ENCODE data around the gene ITGA3.

Gene ITGA3

GRCh38 chr17:50055426-50056216, at the start of gene ITGA3:
Gene ITGA3, plus strand, starts transcription at chr17:50056110. Its CDS starts 330 bp downstream, at chr17:50056440.
- WGBS (ENCODE audit: insufficient coverage, insufficient read length) = no CpG with 5 or more reads among the region's 65 CpGs
- DNase-seq (ENCODE audit: low read depth, low spot score) = no peak
- H3K4me1 ChIP-seq (ENCODE audit: control insufficient read depth, insufficient read depth, low read length) = peaks cover 5% of the 10 kb centered on the region
- H3K27ac ChIP-seq (ENCODE audit: low read length) = no peak within 1 kb of the TSS
- peak within 1 kb of the TSS; percentile 72 for H3K4me3 ChIP-seq (ENCODE audit: low read length)
- no peaks in the 10 kb centered on the region for H3K27me3 ChIP-seq (ENCODE audit: control insufficient read depth, insufficient read depth, low read length)
- no peaks in the 10 kb centered on the region for H3K9me3 ChIP-seq (ENCODE audit: control insufficient read depth, insufficient read depth, low read length)
- no peaks in the 10 kb centered on the region for H3K36me3 ChIP-seq (ENCODE audit: control insufficient read depth, insufficient read depth, low read length)

DNA sequence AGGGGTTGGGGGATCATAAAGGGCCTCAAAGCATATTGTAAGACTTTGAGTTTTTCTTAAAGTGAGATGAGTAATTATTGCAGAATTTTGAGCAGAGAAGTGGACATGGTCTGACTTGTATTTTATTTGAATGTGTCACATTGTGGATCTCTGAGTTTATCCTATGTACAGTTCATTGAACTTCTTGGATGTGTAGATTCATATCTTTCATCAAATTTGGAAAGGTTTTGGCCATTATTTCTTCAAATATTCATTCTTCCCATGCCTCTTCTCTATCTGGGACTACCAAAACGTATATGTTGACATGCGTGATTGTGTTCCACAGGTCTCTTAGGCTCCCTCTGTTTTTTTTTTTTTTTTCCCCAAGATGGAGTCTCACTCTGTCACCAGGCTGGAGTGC, 46.6 kb upstream of the ITGA3 start:
- Histone ChIP-seq H3K9me3 (ENCODE audit: control insufficient read depth, insufficient read depth, low read length) (no peaks in the 10 kb centered on the region), H3K4me1 (ENCODE audit: control insufficient read depth, insufficient read depth, low read length) (no peaks in the 10 kb centered on the region), H3K27ac (ENCODE audit: low read length) (no peak overlapping the region), H3K4me3 (ENCODE audit: low read length) (no peak overlapping the region), H3K36me3 (ENCODE audit: control insufficient read depth, insufficient read depth, low read length) (no peaks in the 10 kb centered on the region), H3K27me3 (ENCODE audit: control insufficient read depth, insufficient read depth, low read length) (no peaks in the 10 kb centered on the region)
- WGBS (ENCODE audit: insufficient coverage, insufficient read length) = no CpG with 5 or more reads among the region's 2 CpGs
- DNase-seq (ENCODE audit: low read depth, low spot score) = no peak

DNA sequence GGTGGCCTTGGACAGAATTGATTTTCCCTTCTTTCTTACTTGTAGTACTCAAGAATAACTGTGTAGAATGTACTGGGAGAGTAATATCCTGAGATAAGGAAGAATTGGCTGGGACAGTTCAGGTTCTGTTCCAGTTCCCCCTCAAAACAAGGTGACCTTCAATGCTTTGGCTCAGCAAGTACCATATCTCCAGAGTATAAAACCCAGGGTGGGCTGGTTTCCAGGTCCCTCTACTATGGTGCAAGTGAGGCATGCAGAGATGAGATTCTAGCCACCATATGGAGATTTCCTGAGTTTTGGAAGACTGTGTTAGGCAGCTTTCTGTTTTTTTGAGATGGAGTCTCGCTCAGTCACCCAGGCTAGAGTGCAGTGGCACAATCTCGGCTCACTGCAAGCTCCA, 42.8 kb upstream of the ITGA3 start:
- H3K27me3 ChIP-seq (ENCODE audit: control insufficient read depth, insufficient read depth, low read length) = no peaks in the 10 kb centered on the region
- WGBS (ENCODE audit: insufficient coverage, insufficient read length) = no CpG with 5 or more reads among the region's 2 CpGs
- no peaks in the 10 kb centered on the region for H3K36me3 ChIP-seq (ENCODE audit: control insufficient read depth, insufficient read depth, low read length)
- H3K4me3 ChIP-seq (ENCODE audit: low read length) = no peak overlapping the region
- no peak overlapping the region for H3K27ac ChIP-seq (ENCODE audit: low read length)
- DNase-seq (ENCODE audit: low read depth, low spot score) = no peak
- H3K9me3 ChIP-seq (ENCODE audit: control insufficient read depth, insufficient read depth, low read length) = no peaks in the 10 kb centered on the region
- H3K4me1 ChIP-seq (ENCODE audit: control insufficient read depth, insufficient read depth, low read length) = no peaks in the 10 kb centered on the region

GRCh38 chr17:50014471-50015088, 41.3 kb upstream of the ITGA3 start:
- Histone ChIP-seq H3K27ac (ENCODE audit: low read length) (no peak overlapping the region), H3K4me1 (ENCODE audit: control insufficient read depth, insufficient read depth, low read length) (no peaks in the 10 kb centered on the region), H3K36me3 (ENCODE audit: control insufficient read depth, insufficient read depth, low read length) (no peaks in the 10 kb centered on the region), H3K4me3 (ENCODE audit: low read length) (no peak overlapping the region), H3K9me3 (ENCODE audit: control insufficient read depth, insufficient read depth, low read length) (no peaks in the 10 kb centered on the region), H3K27me3 (ENCODE audit: control insufficient read depth, insufficient read depth, low read length) (no peaks in the 10 kb centered on the region)
- WGBS (ENCODE audit: insufficient coverage, insufficient read length) = no CpG with 5 or more reads among the region's 1 CpG
- no peak for DNase-seq (ENCODE audit: low read depth, low spot score)

DNA sequence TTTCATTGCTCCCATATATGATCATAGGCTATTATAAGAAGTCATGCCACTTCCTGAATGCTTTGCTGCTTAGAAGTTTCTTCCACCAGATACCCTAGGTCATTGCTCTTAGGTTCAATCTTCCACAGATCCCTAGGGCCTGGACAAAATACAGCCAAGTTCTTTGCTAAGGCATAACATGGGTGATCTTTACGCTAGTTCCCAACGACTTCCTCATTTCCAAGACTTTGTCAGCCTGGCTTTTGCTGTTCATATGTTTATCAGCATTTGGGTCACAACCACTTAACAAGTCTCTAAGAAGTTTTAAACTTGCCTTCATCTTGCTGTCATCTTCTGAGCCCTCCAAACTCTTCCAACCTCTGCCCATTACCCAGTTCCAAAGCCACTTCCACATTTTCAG, 40.8 kb upstream of the ITGA3 start:
- no peak overlapping the region for H3K27ac ChIP-seq (ENCODE audit: low read length)
- H3K36me3 ChIP-seq (ENCODE audit: control insufficient read depth, insufficient read depth, low read length) = no peaks in the 10 kb centered on the region
- no peak overlapping the region for H3K4me3 ChIP-seq (ENCODE audit: low read length)
- no peaks in the 10 kb centered on the region for H3K27me3 ChIP-seq (ENCODE audit: control insufficient read depth, insufficient read depth, low read length)
- H3K4me1 ChIP-seq (ENCODE audit: control insufficient read depth, insufficient read depth, low read length) = no peaks in the 10 kb centered on the region
- no CpG with 5 or more reads among the region's 2 CpGs for WGBS (ENCODE audit: insufficient coverage, insufficient read length)
- DNase-seq (ENCODE audit: low read depth, low spot score) = no peak
- no peaks in the 10 kb centered on the region for H3K9me3 ChIP-seq (ENCODE audit: control insufficient read depth, insufficient read depth, low read length)

DNA sequence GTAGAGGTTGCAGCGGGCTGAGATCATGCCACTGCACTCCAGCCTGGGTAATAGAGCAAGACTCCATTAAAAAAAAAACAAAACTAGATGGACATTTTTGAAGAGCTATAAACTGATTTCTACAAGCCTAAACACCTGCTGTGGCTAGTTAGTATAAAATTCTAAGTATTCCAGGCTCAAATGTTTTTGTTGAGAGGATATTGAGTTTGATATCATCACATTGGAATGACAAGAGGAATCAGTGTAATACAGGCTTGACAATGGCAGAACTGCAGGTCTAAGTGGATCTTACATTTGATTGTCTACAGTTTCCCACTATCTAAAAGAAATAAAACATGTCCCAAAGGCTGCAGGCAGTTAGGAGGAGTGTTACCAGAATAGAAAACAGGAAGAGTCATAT, 37.0 kb upstream of the ITGA3 start:
- WGBS (ENCODE audit: insufficient coverage, insufficient read length) = no CpG with 5 or more reads among the region's 1 CpG
- Histone ChIP-seq H3K4me1 (ENCODE audit: control insufficient read depth, insufficient read depth, low read length) (no peaks in the 10 kb centered on the region), H3K9me3 (ENCODE audit: control insufficient read depth, insufficient read depth, low read length) (no peaks in the 10 kb centered on the region), H3K27ac (ENCODE audit: low read length) (no peak overlapping the region), H3K4me3 (ENCODE audit: low read length) (no peak overlapping the region), H3K27me3 (ENCODE audit: control insufficient read depth, insufficient read depth, low read length) (no peaks in the 10 kb centered on the region), H3K36me3 (ENCODE audit: control insufficient read depth, insufficient read depth, low read length) (no peaks in the 10 kb centered on the region)
- DNase-seq (ENCODE audit: low read depth, low spot score) = no peak

DNA sequence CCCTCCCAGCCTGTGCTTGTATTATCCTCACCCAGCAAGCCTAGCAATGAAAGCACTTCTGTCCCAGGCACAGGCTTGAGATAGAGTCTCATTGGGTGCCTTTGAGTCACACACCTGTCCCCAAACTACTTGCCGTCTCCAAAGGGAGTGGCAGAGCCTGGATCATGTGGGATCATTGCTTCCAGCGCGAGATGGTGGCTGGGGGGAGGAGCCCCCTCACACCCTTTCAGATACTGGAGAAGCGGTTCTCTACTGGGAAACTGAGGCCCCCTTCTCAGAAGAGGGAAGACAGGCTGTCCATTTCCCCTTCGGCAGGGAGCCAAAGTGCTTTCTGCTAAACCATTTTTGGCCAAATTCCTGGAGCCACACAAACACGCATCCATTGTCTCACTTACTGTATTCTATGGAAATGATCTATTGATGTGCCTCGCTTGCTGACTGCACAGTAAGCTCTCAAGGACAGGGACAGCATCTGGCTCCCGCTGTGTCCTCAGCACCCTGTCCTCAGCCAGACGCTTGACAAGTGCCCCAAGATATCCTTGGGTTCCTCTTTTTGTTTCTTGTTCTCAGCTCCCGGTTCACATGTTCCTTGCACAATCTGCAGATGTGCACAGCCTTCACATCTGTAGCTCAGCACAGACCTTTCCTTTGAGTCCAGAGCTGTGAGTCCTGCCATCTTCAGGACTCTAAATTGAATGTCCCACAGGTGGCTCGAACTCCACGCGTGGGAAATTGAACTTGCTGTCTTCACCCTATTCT, 34.9 kb upstream of the ITGA3 start:
- Histone ChIP-seq H3K27me3 (ENCODE audit: control insufficient read depth, insufficient read depth, low read length) (no peaks in the 10 kb centered on the region), H3K4me3 (ENCODE audit: low read length) (no peak overlapping the region), H3K36me3 (ENCODE audit: control insufficient read depth, insufficient read depth, low read length) (no peaks in the 10 kb centered on the region), H3K27ac (ENCODE audit: low read length) (no peak overlapping the region), H3K9me3 (ENCODE audit: control insufficient read depth, insufficient read depth, low read length) (no peaks in the 10 kb centered on the region), H3K4me1 (ENCODE audit: control insufficient read depth, insufficient read depth, low read length) (no peaks in the 10 kb centered on the region)
- no CpG with 5 or more reads among the region's 13 CpGs for WGBS (ENCODE audit: insufficient coverage, insufficient read length)
- DNase-seq (ENCODE audit: low read depth, low spot score) = no peak

DNA sequence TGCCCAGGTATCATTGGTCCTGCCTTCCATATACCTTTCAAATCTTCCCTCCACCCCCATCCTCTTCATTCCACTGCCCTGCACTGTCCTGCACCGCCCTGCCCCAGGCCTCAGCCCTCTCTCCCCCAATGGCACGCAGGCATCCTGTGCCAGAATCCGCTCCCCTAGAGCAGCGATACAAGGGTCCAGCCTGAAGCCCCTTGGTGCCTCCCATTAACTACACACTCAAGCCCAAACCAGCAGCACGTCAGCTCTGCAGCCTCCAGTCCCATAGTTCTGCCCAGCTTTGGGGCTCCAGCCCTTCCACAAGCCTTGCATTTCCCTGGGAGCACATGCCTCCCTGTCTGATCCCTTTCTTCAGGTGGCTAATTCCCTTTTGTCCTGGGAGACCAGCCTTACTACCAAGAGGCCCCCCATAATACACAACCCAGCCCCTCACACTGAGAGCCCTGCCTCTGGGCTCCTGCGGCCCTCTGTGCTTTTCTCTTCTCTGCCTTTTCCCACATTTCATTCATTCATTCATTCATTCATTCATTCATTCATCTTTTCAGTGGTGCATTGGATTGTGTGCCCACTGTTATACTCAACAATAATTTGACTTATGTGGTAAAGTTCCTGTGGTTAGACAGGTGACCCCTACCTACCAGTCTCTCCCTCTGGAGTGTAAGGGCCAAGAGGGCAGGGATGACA, 34.1 kb upstream of the ITGA3 start:
- WGBS (ENCODE audit: insufficient coverage, insufficient read length) = no CpG with 5 or more reads among the region's 6 CpGs
- Histone ChIP-seq H3K27ac (ENCODE audit: low read length) (no peak overlapping the region), H3K4me1 (ENCODE audit: control insufficient read depth, insufficient read depth, low read length) (no peaks in the 10 kb centered on the region), H3K36me3 (ENCODE audit: control insufficient read depth, insufficient read depth, low read length) (no peaks in the 10 kb centered on the region), H3K4me3 (ENCODE audit: low read length) (no peak overlapping the region), H3K27me3 (ENCODE audit: control insufficient read depth, insufficient read depth, low read length) (no peaks in the 10 kb centered on the region), H3K9me3 (ENCODE audit: control insufficient read depth, insufficient read depth, low read length) (no peaks in the 10 kb centered on the region)
- DNase-seq (ENCODE audit: low read depth, low spot score) = no peak

DNA sequence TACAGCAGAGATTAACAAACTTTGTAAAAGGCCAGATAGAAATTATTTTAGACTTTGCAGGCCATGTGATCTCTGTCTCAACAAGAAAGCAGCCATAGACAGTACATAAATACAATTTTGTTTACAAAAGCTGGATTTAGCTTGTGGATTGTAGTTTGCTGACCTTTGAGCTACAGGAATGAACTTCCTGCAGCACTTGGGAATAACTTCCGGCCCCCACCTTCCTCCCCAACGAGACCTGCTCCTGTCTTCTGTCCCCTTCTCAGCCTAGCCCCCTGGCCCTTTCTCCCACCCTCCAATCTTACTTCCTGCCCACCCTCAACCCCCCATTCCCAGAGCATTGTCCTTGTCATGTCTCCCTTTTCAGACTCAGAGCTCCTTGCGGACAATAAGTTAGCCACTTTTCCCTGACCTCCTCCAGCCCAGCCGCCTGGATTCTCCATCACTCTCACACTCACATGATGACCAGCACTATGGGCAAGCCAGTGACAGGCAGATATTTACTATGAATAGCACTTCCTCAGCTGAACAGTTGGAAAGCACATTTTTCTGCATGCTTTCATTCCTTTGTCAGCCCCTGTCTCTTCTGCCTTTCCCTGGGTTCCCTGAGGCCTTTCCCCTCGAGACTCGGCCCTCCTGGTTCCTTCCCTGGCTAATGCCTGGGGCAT, 33.3 kb upstream of the ITGA3 start:
- no peaks in the 10 kb centered on the region for H3K27me3 ChIP-seq (ENCODE audit: control insufficient read depth, insufficient read depth, low read length)
- no peak overlapping the region for H3K27ac ChIP-seq (ENCODE audit: low read length)
- no CpG with 5 or more reads among the region's 6 CpGs for WGBS (ENCODE audit: insufficient coverage, insufficient read length)
- DNase-seq (ENCODE audit: low read depth, low spot score) = no peak
- H3K4me1 ChIP-seq (ENCODE audit: control insufficient read depth, insufficient read depth, low read length) = peaks cover 6% of the 10 kb centered on the region
- H3K36me3 ChIP-seq (ENCODE audit: control insufficient read depth, insufficient read depth, low read length) = no peaks in the 10 kb centered on the region
- H3K9me3 ChIP-seq (ENCODE audit: control insufficient read depth, insufficient read depth, low read length) = no peaks in the 10 kb centered on the region
- no peak overlapping the region for H3K4me3 ChIP-seq (ENCODE audit: low read length)

GRCh38 chr17:50023520-50023919, 32.4 kb upstream of the ITGA3 start:
- no CpG with 5 or more reads among the region's 8 CpGs for WGBS (ENCODE audit: insufficient coverage, insufficient read length)
- H3K27me3 ChIP-seq (ENCODE audit: control insufficient read depth, insufficient read depth, low read length) = no peaks in the 10 kb centered on the region
- DNase-seq (ENCODE audit: low read depth, low spot score) = no peak

More at GRCh38 chr17:50023520-50023919, 32.4 kb upstream of the ITGA3 start:
- H3K9me3 ChIP-seq (ENCODE audit: control insufficient read depth, insufficient read depth, low read length) = no peaks in the 10 kb centered on the region
- no peaks in the 10 kb centered on the region for H3K36me3 ChIP-seq (ENCODE audit: control insufficient read depth, insufficient read depth, low read length)
- H3K4me1 ChIP-seq (ENCODE audit: control insufficient read depth, insufficient read depth, low read length) = peaks cover 9% of the 10 kb centered on the region
- no peak overlapping the region for H3K27ac ChIP-seq (ENCODE audit: low read length)
- H3K4me3 ChIP-seq (ENCODE audit: low read length) = no peak overlapping the region
